Gastroesophageal sphincter (tissue), 4 donors: ENCODE results near the gene ADORA1. TPM values are rescaled to one million over a fixed set of nuclear protein-coding genes. Genes with fewer than 3 reads are reported as not detected.

Experiments
- ATAC-seq: fragments of 150-250 bp; one replicate; pipeline ENCODE4 v1.9.1; 2016; ENCODE audit warnings: mild to moderate bottlenecking, moderate library complexity
- H3K27ac ChIP-seq, 4 donors: fragments of 200-600 bp; sonication (generic) in 3 of 4; 1 replicate in 3 of 4; 2 replicates in 1 of 4; pipeline ENCODE4 v1.5.1; 2016 to 2019
- H3K27me3 ChIP-seq: fragments of 200-600 bp; sonication (generic); one replicate; pipeline ENCODE4 v1.5.1; 2019
- H3K36me3 ChIP-seq, 2 donors: fragments of 200-600 bp; sonication (generic); one replicate each; pipeline ENCODE4 v1.5.1; 2019; ENCODE audit warnings: control low read depth in 1 of 2
- H3K4me1 ChIP-seq, 3 donors: fragments of 200-600 bp; sonication (generic); 1 replicate in 2 of 3; 2 replicates in 1 of 3; pipeline ENCODE4 v1.5.1; 2016 to 2019; ENCODE audit warnings: control low read depth in 2 of 3
- H3K4me3 ChIP-seq, 2 donors: fragments of 200-600 bp; sonication (generic); one replicate each; pipeline ENCODE4 v1.5.1; 2019; ENCODE audit warnings: mild to moderate bottlenecking in 1 of 2, moderate library complexity in 1 of 2
- H3K9me3 ChIP-seq, 3 donors: fragments of 200-600 bp; sonication (generic); one replicate each; pipeline ENCODE4 v1.5.1; 2017 to 2019; ENCODE audit warnings: control low read depth in 2 of 3
- EP300 ChIP-seq: sonication (generic); formaldehyde crosslinking; IDR thresholded peaks from one replicate; pipeline ENCODE4 v1.6.1; 2017; ENCODE audit warnings: antibody characterized with exemption, mild to moderate bottlenecking
- POLR2A ChIP-seq, 2 donors: fragments of 450-650 bp; IDR thresholded peaks; one replicate each; pipeline ENCODE4 v1.6.1; 2017; ENCODE audit warnings: antibody characterized with exemption in 2 of 2, mild to moderate bottlenecking in 2 of 2, moderate library complexity in 1 of 2
- POLR2AphosphoS5 ChIP-seq: sonication (generic); formaldehyde crosslinking; IDR thresholded peaks from one replicate; pipeline ENCODE4 v1.6.1; 2017; ENCODE audit warnings: antibody characterized with exemption
- WGBS, 2 donors: methylation state at CpG; one replicate each; pipeline ENCODE4 v1.1.5; 2018; ENCODE audit warnings: low coverage in 1 of 2; 5-methylcytosine and 5-hydroxymethylcytosine counted together
- total RNA-seq, 4 donors: library from RNA; depleted of rRNA; stranded (reverse); fragments of >200 nt; gene quantifications; one replicate each; pipeline ENCODE4 v1.1.0, GENCODE V29; 2016
- TF ChIP-seq, protein P1 (sequence below), 4 experiments: fragments of 200-600 bp in 2 of 4; fragments of 450-650 bp in 2 of 4; sonication (generic) in 1 of 4; IDR thresholded peaks; one replicate each; pipeline ENCODE4 v1.5.1; 2017 to 2019; ENCODE audit warnings: antibody characterized with exemption in 4 of 4, mild to moderate bottlenecking in 2 of 4, moderate library complexity in 2 of 4

The ADORA1 gene
- total RNA-seq, 4 donors from 2014 or later, result 0.16 to 2.7 (median 0.33) TPM

DNA sequence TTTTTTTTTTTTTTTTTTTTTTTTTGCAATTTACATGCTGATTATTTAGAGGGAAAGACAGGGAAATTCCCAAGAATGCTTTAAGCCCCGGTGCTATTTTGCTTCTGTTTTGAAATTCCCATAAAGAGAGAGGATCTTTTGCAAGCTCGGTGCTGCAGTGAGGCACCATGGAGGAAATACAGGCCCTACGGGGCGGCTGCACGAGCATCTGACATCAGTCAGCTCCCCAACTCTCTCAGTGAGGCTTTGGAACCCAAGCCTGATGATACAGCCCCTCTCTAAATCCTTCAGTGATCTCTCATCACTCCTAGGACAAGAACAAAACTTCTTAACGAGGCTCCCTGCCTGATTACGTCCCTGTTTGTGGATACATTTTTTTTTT lies 59.8 kb downstream of the ADORA1 start:
- Histone ChIP-seq H3K27ac (no peak overlapping the region), H3K36me3 (no peaks in the 10 kb centered on the region), H3K4me1 (peaks cover 0 to 15% (median 0%) of the 10 kb centered on the region in 3 donors), H3K9me3 (no peaks in the 10 kb centered on the region), H3K27me3 (no peaks in the 10 kb centered on the region), H3K4me3 (no peak overlapping the region)
- WGBS, 2 donors, result 61 to 70% methylated on average over 4 of the region's 7 CpGs
- TF ChIP-seq EP300 (no peak), POLR2AphosphoS5 (no peak), POLR2A (IDR thresholded peaks at IDR 0.05) (no peak)
- TF ChIP-seq, protein P1, sequence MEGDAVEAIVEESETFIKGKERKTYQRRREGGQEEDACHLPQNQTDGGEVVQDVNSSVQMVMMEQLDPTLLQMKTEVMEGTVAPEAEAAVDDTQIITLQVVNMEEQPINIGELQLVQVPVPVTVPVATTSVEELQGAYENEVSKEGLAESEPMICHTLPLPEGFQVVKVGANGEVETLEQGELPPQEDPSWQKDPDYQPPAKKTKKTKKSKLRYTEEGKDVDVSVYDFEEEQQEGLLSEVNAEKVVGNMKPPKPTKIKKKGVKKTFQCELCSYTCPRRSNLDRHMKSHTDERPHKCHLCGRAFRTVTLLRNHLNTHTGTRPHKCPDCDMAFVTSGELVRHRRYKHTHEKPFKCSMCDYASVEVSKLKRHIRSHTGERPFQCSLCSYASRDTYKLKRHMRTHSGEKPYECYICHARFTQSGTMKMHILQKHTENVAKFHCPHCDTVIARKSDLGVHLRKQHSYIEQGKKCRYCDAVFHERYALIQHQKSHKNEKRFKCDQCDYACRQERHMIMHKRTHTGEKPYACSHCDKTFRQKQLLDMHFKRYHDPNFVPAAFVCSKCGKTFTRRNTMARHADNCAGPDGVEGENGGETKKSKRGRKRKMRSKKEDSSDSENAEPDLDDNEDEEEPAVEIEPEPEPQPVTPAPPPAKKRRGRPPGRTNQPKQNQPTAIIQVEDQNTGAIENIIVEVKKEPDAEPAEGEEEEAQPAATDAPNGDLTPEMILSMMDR (IDR thresholded peaks at IDR 0.05), result no peak
- ATAC-seq, result no peak

DNA sequence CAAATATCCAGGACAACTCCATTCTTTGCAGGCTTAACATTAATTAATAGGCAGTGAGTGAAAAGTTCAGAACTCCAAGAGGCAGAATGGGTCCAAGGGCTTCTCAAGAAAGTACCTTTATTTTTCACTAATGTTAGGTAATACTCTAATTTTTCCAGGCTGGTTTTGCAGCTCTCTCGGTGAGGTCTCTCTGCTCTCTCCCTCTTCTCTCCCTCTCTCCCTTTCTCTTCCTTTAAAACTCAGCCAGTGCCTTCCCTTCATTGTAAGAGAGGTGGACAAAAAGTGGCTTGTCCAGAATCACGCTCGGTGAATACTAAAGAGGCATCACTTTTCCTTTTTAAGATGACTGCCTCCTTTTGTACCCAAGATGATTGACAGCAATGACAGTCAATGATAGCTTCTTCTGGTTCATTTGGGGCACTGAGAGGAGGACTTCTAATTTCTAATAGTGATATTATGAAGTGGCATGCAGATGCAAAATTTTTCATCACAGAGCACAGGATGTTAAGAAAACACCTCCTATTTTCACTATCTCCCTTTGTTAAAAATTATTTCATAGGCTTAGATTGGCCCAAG lies 60.3 kb downstream of the ADORA1 start:
- WGBS, 2 donors, result 84 to 94% methylated on average over 3 of the region's 3 CpGs
- Histone ChIP-seq H3K36me3 (no peaks in the 10 kb centered on the region), H3K4me1 (peaks cover 0 to 15% (median 0%) of the 10 kb centered on the region in 3 donors), H3K9me3 (no peaks in the 10 kb centered on the region), H3K27me3 (no peaks in the 10 kb centered on the region), H3K4me3 (no peak overlapping the region), H3K27ac (no peak overlapping the region)
- TF ChIP-seq EP300 (no peak), POLR2A (IDR thresholded peaks at IDR 0.05) (no peak), POLR2AphosphoS5 (no peak)
- TF ChIP-seq, protein P1 (IDR thresholded peaks at IDR 0.05), result no peak
- no peak for ATAC-seq

GRCh38 chr1:203188686-203189232 lies 61.2 kb downstream of the ADORA1 start:
- 86 to 88% methylated on average over 4 of the region's 4 CpGs for WGBS, 2 donors
- H3K4me1 ChIP-seq, result peaks cover 0 to 15% (median 0%) of the 10 kb centered on the region in 3 donors
- no peaks in the 10 kb centered on the region for H3K9me3 ChIP-seq
- H3K4me3 ChIP-seq, result no peak overlapping the region
- no peak overlapping the region for H3K27ac ChIP-seq
- no peaks in the 10 kb centered on the region for H3K27me3 ChIP-seq
- TF ChIP-seq, protein P1 (IDR thresholded peaks at IDR 0.05), result no peak
- no peak for TF ChIP-seq POLR2AphosphoS5
- TF ChIP-seq EP300, result no peak
- no peak for TF ChIP-seq POLR2A (IDR thresholded peaks at IDR 0.05)
- no peak for ATAC-seq
- H3K36me3 ChIP-seq, result no peaks in the 10 kb centered on the region

- Histone ChIP-seq H3K27ac (no peak overlapping the region), H3K36me3 (no peaks in the 10 kb centered on the region), H3K9me3 (no peaks in the 10 kb centered on the region), H3K4me3 (no peak overlapping the region), H3K27me3 (no peaks in the 10 kb centered on the region), H3K4me1 (peaks cover 0 to 15% (median 0%) of the 10 kb centered on the region in 3 donors)
- WGBS, 2 donors, result 55 to 76% methylated on average over 6 to 7 of the region's 7 CpGs
- TF ChIP-seq EP300 (no peak), POLR2A (IDR thresholded peaks at IDR 0.05) (no peak), POLR2AphosphoS5 (no peak)
- TF ChIP-seq, protein P1 (IDR thresholded peaks at IDR 0.05), result no peak
- no peak for ATAC-seq
These were observed 62.4 kb downstream of the ADORA1 start for GRCh38 chr1:203189951-203190352.

DNA sequence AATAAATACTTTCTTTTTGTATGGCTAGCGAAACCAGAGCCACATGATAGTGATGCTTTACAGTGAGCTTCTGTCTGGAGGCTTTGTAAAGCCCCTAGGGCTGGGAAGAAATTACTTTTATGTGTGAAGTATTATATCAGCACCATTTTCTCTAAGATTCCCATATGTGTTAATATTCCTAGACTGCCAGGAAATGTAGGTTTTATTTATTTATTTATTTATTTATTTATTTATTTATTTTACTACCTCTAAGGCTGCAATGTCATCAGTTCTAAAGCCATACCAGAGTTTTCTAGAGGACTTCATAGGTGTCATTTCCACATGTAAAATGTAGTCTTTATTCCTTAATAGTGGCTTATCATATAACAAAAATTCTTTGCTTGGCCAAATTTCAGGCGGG lies 63.4 kb downstream of the ADORA1 start:
- no peak for ATAC-seq
- 96 to 100% methylated on average over 2 of the region's 2 CpGs for WGBS, 2 donors
- Histone ChIP-seq H3K4me3 (no peak overlapping the region), H3K4me1 (peaks cover 0 to 15% (median 0%) of the 10 kb centered on the region in 3 donors), H3K27me3 (no peaks in the 10 kb centered on the region), H3K9me3 (no peaks in the 10 kb centered on the region), H3K36me3 (no peaks in the 10 kb centered on the region), H3K27ac (no peak overlapping the region)
- no peak for TF ChIP-seq POLR2AphosphoS5
- TF ChIP-seq, protein P1 (IDR thresholded peaks at IDR 0.05), result no peak
- no peak for TF ChIP-seq POLR2A (IDR thresholded peaks at IDR 0.05)
- TF ChIP-seq EP300, result no peak
